GM20000 (cell line): ENCODE results near the gene GALNS.

Experiments
- DNase-seq: peaks from one replicate; pipeline ENCODE4 v3.0.0; 2012; ENCODE audit warnings: low spot score
- TF ChIP-seq, protein P1 (sequence below): IDR thresholded peaks from 2 replicates; pipeline ENCODE4 v1.5.1; 2012; ENCODE audit warnings: mild to moderate bottlenecking, control low read depth; ENCODE audit errors: extremely low read depth, missing control alignments

Gene GALNS

DNA sequence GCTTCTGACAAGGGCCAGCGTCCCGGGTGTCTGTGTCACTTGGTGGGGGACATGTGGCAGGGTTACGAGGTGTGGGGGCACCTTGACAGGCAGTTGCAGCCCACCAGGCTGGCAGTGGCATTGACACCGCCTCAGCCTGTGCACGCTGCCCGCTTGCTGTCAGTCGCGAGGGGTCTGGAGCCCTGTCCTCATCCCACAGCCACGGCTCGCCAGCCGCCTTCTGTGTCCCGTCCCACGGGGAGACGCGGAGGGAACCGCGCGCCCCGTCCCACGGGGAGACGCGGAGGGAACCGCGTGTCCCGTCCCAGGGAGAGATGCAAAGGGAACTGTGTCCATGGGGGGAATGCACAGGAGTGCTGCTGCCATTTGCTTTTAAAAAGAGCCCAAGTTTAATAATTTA lies 6.2 kb upstream of the GALNS start:
- TF ChIP-seq, protein P1, sequence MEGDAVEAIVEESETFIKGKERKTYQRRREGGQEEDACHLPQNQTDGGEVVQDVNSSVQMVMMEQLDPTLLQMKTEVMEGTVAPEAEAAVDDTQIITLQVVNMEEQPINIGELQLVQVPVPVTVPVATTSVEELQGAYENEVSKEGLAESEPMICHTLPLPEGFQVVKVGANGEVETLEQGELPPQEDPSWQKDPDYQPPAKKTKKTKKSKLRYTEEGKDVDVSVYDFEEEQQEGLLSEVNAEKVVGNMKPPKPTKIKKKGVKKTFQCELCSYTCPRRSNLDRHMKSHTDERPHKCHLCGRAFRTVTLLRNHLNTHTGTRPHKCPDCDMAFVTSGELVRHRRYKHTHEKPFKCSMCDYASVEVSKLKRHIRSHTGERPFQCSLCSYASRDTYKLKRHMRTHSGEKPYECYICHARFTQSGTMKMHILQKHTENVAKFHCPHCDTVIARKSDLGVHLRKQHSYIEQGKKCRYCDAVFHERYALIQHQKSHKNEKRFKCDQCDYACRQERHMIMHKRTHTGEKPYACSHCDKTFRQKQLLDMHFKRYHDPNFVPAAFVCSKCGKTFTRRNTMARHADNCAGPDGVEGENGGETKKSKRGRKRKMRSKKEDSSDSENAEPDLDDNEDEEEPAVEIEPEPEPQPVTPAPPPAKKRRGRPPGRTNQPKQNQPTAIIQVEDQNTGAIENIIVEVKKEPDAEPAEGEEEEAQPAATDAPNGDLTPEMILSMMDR = no peak
- no peak for DNase-seq

DNA sequence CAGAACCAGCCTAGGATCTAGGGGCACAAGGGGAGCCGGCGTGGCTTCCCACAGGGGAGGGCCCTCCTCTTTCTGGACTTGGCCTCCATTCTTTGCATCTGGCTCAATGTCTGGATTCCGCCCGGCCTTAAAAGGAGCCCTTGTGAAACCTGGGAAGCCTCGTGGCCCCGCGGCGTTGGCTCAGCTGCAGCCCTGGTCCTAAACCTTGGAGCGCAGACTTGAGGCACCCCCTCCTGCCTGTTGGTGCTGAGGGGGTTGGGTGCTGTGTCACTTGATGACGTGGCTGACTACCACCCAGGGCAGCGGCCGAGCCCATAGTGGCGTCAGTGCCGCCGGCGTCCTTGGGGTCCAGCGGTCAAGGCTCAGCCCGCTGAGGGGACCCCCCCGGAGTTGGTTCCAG lies 4.6 kb upstream of the GALNS start:
- TF ChIP-seq, protein P1 = no peak

DNA sequence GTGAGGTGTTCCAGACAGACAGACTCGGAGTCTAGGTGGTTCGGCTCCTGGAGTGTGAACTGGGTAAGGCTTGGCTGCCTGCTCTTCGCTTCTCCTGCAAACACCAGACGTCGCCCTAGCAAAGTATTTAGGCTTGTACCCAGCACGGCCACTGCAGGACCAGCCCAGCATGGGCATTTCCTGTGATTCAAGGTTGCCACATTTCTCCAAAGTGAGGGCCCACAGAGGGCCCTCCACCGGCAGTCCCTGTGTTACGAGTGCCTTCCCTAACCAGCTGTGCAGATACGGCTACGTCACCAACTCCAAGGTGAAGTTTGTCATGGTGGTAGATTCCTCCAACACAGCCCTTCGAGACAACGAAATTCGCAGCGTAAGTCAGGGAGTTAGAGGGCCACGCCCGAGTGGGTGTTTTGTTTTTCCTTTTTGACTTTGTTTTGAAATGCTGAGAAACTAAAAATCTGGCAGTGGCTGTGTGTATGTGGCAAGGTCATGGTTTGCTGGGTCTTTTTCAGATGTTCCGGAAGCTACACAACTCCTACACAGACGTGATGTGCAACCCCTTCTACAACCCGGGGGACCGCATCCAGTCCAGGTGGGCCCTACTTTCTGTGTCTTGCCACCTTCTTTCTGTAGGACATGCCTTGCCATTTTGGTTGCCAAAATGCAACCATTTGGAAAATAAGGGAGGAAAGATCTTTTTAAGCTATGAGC lies 2.8 kb upstream of the GALNS start:
- TF ChIP-seq, protein P1 = no peak
- no peak for DNase-seq

More for the DNA sequence above, 4.6 kb upstream of the GALNS start:
- no peak for DNase-seq

DNA sequence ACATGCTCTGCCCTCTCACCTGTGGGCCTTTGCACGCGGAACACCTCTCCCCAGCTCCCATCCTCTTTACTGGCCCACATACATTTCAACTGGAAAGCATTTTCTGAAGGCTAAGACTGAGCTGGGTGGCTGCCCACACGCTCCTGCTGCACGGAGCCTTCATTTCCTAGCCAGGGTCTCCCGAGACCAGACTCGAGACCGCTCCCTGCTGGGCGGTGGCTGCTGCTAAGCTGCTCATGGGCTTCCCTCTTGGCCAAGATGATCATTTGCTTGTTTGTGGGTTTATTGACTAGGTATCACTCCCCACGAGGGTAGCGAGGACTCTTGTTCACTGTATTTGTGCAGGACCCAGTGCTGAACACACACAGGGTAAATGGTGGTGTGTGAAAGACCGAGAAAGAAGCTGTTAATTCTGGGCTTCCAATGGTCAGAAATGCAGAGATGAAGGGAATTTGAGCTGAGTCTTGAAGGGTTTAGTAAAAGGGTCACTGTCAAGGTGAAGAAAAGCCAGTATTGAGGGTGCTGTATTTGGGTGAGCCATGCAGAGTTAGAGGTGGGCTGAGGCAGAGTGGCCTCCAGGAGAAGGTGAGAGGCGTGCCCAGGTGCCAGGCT lies 1.1 kb upstream of the GALNS start:
- TF ChIP-seq, protein P1 = peak; percentile 84
- DNase-seq = peak; percentile 91

DNA sequence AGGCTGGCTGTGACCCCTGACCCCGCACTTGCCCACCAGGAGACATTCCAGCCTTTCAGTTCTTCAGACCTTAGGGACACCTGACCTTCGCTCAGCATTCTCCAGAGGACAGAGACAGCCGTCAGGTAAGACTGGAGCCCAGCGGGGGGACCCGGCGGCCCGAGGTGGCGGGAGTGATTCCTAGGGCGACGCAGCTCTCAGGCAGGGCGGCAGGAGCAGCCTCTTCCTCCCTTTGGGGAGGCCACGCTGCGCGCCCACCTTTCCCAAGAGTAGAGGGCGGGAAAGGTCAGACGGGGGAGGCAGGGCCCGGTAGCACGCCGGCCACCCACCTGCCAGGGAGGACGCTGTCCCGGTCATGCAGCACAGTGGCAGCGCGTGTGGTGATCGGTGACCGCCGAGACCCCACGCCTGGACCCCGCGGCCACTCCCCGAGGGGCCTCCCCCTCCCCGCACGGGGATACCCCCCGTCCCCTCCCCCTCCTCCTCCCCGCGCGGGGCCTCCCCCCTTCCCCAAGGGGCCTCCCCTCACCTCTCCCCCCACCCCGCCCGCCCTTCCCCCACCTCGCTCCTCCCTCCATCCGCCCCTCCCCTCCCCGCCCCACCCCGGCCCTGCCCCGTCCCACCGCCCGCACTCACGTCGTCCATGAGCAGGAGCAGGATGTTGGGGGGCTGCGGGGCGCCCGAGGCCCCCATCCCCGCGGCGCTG lies 472 bp downstream of the GALNS start:
- TF ChIP-seq, protein P1 = no peak
- DNase-seq = no peak

DNA sequence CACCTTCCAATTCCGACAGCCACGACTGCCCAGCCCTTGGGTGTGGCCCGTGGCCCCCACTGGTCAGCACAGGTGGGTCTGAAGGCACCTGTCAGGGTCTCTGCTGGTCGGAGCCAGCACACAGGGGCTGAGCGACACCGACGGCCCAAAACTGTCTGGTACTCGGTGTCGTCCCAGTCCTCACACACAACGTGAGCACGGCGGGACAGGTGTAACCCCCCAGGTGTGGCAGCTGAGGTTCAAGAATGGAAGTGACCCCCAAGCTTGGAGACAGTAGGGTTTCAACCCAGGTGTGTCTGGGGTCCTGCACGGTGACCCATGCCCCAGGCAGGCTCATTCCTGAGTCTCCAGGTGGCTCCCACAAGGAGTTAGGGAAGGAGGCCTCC lies 1.0 kb downstream of the GALNS start:
- TF ChIP-seq, protein P1 = no peak
- no peak for DNase-seq

DNA sequence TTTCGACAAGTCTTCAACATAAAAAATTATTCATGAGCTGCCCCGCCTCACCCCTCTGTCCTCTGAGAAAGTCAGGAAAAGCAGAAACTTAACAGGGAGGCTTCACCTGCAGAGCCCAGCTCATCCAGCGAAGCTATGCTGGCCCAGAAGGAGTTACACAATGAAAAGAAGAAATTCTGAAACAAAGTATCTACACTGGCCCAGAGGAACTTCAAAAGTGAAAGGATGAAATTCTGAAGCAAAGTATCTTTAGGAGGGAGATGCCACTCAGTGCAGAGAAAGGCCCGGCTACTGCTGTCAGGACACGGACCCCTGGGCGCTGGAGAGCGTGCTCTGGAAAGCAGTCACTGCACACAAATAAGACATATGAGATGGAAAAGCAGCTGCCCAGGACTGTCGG lies 1.6 kb downstream of the GALNS start:
- DNase-seq = no peak
- TF ChIP-seq, protein P1 = no peak
